A673 (cell line): Measurements from ENCODE around the gene KRTAP10-7.
"Not testable (repeated sequence)": the region's sequence is repeated elsewhere in the genome, so short reads cannot be mapped to it uniquely, and the experiment has no call there.

Experiments
- CTCF ChIP-seq: fragments of 300-800, 200-600 bp; sonication (generic); conservative IDR thresholded peaks from 2 replicates; pipeline ENCODE4 v1.5.1; 2017; ENCODE audit warnings: low read depth, mild to moderate bottlenecking, antibody characterized with exemption, low read length, moderate library complexity, mixed read lengths
- EZH2 ChIP-seq: fragments of 200-600 bp; sonication (generic); IDR thresholded peaks from 2 replicates; pipeline ENCODE4 v1.6.1; 2017; ENCODE audit warnings: borderline replicate concordance, low read depth, mild to moderate bottlenecking, mixed read lengths, antibody characterized with exemption, low read length; ENCODE audit not compliant: poor library complexity, severe bottlenecking

GRCh38 chr21:44600118-44600978 is at the start of gene KRTAP10-7:
- not testable (repeated sequence) for TF ChIP-seq CTCF, EZH2
